GM18520 (cell line): ENCODE measurements around the gene MAMDC2.

Experiments
- ATAC-seq: cut with Tn5 transposase; IDR thresholded peaks from one replicate; pipeline ENCODE4 v1.9.1; 2021; ENCODE audit not compliant: unreplicated experiment

Gene MAMDC2

GRCh38 chr9:70043689-70044489 is at the start of gene MAMDC2:
Gene MAMDC2, plus strand, starts transcription at chr9:70043848. Its CDS starts 350 bp downstream, at chr9:70044198.
- no peak for ATAC-seq

- no peak for ATAC-seq
Measured at GRCh38 chr9:69995846-69996245, 47.8 kb upstream of the MAMDC2 start.

GRCh38 chr9:69996967-69997366 is 46.7 kb upstream of the MAMDC2 start:
- no peak for ATAC-seq

- no peak for ATAC-seq
Measured at GRCh38 chr9:69997524-69997923, 46.1 kb upstream of the MAMDC2 start.

- no peak for ATAC-seq
Measured at GRCh38 chr9:69999315-69999714, 44.3 kb upstream of the MAMDC2 start.

GRCh38 chr9:70000469-70000868 is 43.2 kb upstream of the MAMDC2 start:
- ATAC-seq: no peak

GRCh38 chr9:70003901-70004714 is 39.5 kb upstream of the MAMDC2 start:
- ATAC-seq: no peak

GRCh38 chr9:70006306-70006705 is 37.3 kb upstream of the MAMDC2 start:
- ATAC-seq: no peak

- ATAC-seq: no peak
Measured at GRCh38 chr9:70007831-70008230, 35.8 kb upstream of the MAMDC2 start.

GRCh38 chr9:70010015-70010414 is 33.6 kb upstream of the MAMDC2 start:
- ATAC-seq: no peak

GRCh38 chr9:70011366-70011765 is 32.3 kb upstream of the MAMDC2 start:
- ATAC-seq: no peak

GRCh38 chr9:70012569-70012968 is 31.1 kb upstream of the MAMDC2 start:
- ATAC-seq: no peak

- ATAC-seq: no peak
Measured at GRCh38 chr9:70013598-70014196, 30.0 kb upstream of the MAMDC2 start.

GRCh38 chr9:70015099-70015498 is 28.5 kb upstream of the MAMDC2 start:
- ATAC-seq: no peak

- no peak for ATAC-seq
Measured at GRCh38 chr9:70020217-70020616, 23.4 kb upstream of the MAMDC2 start.

- no peak for ATAC-seq
Measured at GRCh38 chr9:70020991-70021571, 22.6 kb upstream of the MAMDC2 start.

- ATAC-seq: no peak
Measured at GRCh38 chr9:70028287-70028686, 15.4 kb upstream of the MAMDC2 start.

- ATAC-seq: no peak
Measured at GRCh38 chr9:70030156-70030555, 13.5 kb upstream of the MAMDC2 start.

GRCh38 chr9:70031141-70031545 is 12.5 kb upstream of the MAMDC2 start:
- ATAC-seq: no peak

- no peak for ATAC-seq
Measured at GRCh38 chr9:70034271-70034711, 9.4 kb upstream of the MAMDC2 start.

GRCh38 chr9:70035691-70036090 is 8.0 kb upstream of the MAMDC2 start:
- no peak for ATAC-seq
